ENCODE data around the gene PPP1R12B.
"Not testable (repeated sequence)": the region's sequence is repeated elsewhere in the genome, so short reads cannot be mapped to it uniquely, and the experiment has no call there.

PPP1R12B gene

DNA sequence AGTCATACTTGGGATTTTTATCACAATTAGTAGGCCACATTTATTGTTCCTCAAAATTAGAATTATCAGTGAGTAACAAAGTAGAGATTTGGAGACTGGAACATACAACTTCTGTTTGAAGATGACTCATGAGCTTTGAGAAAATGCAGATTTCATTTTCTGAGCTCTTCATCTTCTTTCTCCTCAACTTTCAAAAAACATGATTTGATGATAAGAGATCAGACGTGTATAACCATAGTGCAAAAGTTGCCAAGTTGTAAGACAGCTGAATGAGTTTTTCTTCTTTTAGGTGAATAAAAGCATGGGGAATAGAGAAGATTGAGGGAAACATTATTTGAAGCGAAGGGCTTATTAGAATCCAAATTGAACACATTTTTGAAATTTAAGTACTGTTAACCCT, 58.4 kb downstream of the PPP1R12B start:
- DNase-seq, result peak in 1 of 14 donors; percentile 35

DNA sequence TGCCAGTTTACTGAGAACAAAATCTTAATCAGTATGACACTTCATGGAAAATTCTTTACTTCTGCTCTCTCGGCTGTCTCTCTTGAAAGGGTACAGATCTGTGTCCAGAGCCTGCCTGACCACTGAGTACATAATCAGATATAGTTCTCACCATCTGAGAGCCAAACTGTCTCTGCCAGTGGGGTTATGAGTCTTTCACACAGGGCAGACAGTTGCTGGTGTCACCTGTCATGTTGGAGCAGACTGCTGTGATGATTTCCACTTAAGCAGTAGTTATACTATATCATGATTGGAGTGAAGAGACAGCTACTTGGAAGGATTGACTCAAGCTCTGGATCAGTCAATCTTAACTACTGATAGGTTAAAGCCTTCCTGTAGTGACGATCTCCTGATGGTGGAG, 58.9 kb downstream of the PPP1R12B start:
- peak in 1 of 14 donors; percentile 50 for DNase-seq

DNA sequence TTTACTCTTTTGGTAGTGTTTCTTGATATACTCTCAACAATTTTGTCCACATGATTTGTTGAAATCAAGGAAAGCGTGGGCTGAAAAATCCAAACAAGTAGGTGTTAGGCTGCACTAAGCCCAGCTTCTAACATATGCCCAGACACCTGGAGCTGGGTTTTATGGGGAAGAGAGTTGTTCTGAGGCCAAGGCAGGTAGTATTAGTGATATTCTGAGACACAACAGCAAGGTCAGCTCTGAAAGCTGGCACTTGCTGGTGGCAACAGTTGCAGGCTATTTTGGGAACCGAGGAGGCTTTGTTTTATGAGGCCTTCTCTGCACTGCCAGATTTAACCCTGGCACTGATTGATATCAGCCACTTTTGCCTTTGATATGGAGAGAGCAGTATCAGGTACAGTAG, 61.8 kb downstream of the PPP1R12B start:
- peak in 1 of 14 donors; percentile 96 for DNase-seq

DNA sequence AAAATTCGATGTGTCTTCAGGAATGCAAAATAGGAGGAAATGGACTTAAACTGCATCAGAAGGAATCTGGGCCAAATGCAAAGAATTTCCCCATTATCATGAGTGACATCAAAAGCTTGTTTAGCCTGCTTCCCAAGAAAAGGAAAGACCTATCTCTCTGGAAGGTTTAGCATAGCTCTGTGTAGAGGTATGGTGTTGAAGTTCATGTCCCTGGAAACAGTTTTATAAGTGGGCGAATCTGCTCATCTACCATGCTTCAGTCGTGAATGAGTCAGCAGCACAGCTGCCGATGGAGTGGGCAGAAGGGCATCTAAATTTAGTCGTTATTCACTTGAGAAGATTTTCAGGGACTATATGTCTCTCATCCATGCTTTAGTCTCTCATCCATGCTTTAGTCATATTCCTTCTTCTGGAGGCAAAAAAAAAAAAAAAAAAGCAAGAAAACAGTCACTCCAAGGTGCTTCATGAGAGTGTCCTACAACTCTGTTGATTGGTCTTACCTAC, 62.4 kb downstream of the PPP1R12B start:
- peak in 1 of 14 donors; percentile 41 for DNase-seq

DNA sequence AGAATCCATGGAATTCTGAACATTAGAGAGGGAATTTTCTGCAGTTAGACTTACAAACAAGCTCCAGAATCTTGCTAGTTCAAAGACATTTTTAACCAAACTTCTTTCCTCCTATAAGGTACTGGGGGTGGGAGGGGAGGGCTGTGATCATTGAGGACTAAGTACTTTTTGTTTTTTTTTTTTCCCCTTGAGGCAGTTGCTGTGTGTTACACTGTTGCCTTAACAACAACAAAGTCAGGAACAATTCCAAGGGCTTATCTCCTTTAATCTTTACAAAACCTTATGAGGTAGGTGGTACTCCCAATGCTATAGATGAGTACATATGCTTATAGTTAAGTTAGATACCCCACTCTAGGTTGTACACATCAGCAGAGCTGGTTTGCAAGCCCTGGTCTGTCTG, 62.9 kb downstream of the PPP1R12B start:
- DNase-seq, result no peak

DNA sequence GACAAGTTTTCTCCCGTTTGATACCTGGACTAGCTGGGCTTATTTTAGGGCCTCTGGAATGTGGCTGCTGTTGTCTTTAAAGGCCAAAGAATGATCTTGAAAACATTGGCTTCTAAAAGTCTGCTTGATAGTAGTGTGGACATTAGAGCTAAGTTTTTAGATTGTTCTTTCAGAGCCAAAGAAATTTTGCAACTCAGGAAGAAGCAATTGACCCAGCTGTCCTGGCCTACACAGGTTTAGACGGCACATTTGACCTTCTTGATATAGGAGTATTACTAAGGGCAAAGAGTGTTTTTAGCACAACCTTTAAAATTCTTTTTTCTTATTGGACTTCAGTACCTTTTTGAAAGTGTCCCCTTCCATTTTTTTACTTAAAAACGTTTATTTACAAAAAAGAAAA, 63.9 kb downstream of the PPP1R12B start:
- DNase-seq, result not testable (repeated sequence)

DNA sequence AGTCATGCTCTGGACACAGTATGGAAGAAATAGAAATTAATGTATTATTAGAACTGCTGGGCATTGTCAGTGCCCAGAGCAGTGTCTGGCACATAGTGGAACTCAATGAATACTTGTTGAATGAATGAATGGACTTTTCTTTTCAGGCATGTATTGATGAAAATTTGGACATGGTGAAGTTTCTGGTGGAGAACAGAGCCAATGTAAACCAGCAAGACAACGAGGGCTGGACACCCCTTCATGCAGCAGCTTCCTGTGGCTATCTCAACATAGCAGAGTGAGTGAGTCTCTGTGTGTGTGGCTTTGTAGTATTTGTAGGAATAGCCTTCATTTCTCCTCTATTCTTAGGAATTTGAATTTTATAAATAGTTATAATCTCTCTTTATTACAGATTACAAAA, 68.1 kb downstream of the PPP1R12B start:
- no peak for DNase-seq

DNA sequence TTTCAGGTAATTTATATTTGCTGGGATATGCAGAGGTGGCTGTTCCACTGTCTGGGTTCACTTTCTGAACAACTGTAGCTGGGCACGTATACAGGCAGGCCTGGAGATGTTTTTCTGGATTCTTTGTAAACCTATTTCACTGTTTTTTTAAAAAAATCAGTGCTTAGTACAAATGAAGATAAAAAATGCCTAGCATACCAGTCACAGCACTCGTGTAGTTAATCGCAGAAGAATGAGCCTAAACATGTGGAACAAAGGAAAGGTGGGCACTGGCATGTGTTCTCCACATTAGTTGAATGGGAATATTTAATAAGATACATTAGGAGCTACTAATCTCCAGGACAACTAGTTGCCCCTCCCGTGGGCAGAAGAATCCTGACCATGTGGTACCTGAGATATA, 68.6 kb downstream of the PPP1R12B start:
- DNase-seq, result not testable (repeated sequence)

DNA sequence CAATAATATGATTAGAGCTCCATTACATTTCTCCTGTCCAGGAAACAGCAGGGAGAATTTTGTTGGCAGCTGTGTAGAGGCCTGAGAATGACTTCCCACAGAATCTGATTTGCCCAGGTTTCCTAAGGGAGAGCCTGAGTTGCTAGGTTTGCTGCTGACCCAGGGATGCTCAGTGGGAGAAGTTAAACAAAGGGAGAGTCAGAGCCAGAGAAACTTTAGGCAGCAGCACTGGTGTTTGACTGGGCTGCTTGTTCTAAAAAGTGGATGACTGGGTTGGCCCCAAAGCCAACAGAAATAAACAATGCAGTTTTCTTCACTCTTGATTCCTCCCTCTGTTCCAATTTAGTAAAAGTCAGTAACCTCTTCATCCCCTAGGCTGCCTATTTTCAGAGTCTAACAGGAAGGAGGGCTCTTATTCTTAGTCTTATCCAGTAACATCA, 69.3 kb downstream of the PPP1R12B start:
- DNase-seq, result peak in 4 of 14 donors; percentile 20 to 43 (median 35)

DNA sequence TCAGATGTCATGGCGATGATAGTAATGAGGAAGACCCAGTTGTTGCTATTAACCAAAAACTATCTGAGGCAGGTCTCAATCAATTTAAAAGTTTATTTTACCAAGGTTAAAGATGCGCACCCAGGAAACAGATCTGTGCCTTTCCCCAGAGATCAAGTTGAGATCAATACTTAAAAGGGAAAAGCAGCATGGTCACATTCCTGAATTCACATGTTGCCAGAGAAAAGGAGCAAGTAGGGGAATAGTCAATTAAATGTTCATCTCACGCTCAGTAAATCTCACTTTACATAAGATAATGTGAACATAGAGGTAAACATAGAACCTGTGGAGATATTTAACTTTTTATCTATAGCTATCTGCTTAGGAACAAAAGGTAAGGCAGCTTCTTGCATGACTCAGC, 71.2 kb downstream of the PPP1R12B start:
- not testable (repeated sequence) for DNase-seq

DNA sequence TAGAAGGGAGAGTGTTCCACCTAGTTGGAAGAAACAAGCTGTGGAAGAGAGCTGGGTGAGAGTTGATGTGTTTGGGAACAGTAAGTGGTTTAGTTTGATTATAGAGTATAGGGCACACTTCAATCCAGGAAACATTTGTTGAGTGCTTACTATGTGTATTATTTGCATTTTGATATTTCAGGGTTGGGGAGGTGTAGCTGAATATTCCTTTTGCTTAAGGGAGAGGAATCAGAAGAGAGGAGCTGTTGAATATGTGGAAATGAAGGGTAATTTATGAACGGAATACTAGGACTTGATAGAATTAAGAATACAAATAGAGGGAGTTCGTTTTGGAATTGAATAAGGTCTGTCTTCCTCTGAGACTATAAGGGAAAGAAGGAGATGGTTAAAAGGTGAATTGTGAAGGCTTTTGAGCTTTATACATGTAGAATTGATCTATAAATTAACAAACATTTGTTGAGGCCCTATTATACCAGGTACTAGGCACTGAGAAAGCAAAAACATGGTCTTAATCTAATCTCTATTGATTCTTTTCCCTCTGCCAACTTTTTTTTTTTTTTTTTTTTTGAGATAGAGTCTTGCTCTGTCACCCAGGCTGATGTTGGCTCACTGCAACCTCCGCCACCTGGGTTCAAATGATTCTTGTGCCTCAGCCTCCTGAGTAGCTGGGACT, 72.1 kb downstream of the PPP1R12B start:
- not testable (repeated sequence) for DNase-seq

DNA sequence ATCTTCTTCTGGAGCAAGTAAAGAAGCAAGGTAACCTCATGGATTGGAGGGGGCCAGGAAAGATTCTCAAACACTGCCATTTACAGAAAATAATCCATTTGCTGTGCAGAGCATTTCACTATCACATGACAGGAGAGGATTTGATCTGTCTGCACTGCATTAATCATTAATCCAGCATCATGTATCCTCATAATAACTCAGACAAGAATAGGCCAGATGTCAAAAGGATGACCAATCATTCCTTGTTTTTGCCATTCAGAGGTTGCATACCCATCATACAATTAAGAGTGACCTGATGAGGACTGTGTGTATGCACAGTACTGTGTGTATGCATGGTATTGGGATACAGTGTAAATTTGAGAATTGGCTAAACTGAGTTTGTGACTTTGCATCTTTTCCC, 74.2 kb downstream of the PPP1R12B start:
- DNase-seq, result not testable (repeated sequence)

DNA sequence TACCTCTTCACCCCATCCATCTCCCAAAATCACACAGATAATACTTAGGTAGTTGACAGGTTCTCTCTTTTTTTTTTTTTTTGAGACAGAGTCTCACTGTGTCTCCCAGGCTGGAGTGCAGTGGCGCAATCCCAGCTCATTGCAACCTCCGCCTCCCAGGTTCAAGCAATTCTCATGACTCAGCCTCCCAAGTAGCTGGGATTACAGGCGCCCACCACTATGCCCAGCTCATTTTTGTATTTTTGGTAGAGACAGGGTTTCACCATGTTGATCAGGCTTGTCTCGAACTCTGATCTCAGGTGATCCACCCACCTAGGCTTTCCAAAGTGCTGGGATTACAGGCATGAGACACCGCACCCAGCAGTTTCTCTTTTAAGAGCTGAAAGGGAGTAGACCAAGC, 75.8 kb downstream of the PPP1R12B start:
- DNase-seq, result not testable (repeated sequence)

DNA sequence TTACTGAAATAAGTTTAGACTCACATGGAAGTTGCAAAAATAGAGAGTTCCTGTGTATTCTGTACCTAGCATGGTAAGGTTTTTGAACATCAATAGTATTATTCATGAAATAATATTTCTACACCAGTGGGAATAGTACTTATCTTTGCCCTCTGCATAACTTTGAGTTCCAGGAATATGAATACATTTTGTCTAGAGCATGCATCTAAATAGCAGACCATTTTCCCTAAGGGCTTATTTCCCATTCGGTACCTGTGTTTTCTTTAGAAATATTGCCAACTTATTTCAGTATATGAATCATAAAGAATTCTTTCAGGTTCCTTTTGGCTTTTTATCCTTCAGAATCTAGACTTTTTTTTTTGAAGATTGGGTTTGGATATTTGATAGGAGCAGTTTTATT, 81.6 kb downstream of the PPP1R12B start:
- DNase-seq, result not testable (repeated sequence)

DNA sequence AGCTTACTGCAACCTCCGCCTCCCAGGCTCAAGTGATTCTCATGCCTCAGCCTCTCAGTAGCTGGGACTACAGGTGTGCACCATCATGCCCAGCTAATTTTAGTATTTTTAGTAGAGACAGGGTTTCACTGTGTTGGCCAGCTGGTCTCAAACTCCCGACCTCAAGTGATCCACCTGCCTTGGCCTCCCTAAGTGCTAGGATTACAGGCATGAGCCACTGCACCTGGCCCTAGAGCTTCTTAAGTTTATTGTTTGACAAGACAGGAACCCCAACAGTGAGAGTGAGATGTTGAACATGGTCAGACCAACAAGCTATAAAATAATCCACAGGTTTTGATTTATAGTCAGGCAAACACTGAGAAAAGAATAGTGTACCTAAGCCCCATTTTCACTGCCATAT, 83.8 kb downstream of the PPP1R12B start:
- not testable (repeated sequence) for DNase-seq

DNA sequence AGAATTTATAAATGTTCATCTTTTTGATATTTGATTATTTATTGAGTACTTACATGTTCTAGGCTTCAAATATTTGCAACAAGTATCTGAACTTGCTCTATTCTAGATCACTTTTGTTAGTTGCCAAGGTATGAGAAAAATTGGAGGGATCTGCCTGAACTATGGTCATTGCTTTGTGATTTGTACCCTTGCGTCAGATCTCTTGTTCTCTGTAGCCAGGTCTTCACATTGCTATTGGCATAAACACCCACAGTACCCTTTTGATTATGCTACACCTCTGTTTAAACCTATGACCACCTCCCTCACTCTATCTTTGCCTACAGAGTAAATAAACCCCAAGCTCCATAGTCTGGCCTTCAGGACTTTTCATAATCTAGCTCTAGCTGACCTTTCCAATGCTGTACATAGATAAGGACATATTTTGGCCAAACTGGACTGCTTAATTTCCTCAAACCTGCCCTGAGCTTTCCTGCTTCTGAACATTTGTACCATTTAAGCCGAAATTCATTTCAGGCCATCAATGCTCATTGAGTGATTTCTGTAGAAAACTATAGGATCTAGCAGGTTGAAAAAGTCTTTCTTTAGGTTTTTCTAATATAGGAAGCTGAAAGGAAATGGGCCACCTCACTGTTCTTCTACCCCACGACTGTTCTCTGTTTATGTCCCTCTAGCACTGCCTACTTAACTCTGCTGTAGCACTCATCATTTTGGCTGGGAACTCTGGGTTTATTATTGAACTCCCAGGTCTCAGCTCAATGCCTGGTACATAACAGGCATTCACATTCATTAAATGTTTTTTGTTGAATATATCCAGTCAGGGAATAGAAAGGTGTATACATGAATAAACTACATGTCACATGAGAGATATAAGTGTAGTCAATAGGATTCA, 84.9 kb downstream of the PPP1R12B start:
- no peak for DNase-seq

DNA sequence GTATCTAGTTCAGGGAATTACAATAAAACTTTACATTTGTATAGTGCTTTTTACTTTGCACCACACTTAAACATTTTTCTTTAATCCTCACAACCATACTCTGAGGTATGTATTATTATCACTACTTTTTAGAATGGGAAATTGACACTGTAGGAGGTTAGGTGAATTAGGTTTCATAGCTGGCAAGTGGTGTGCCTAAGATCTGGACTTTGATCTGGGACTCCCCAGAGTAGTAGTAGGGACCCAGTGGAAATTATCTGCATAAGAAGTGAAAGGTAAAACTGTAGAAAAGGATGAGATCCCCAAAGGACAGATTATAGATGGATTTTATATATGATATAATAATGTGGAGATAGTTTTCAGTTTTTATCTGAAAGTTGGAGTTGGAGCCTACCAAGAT, 85.6 kb downstream of the PPP1R12B start:
- no peak for DNase-seq

DNA sequence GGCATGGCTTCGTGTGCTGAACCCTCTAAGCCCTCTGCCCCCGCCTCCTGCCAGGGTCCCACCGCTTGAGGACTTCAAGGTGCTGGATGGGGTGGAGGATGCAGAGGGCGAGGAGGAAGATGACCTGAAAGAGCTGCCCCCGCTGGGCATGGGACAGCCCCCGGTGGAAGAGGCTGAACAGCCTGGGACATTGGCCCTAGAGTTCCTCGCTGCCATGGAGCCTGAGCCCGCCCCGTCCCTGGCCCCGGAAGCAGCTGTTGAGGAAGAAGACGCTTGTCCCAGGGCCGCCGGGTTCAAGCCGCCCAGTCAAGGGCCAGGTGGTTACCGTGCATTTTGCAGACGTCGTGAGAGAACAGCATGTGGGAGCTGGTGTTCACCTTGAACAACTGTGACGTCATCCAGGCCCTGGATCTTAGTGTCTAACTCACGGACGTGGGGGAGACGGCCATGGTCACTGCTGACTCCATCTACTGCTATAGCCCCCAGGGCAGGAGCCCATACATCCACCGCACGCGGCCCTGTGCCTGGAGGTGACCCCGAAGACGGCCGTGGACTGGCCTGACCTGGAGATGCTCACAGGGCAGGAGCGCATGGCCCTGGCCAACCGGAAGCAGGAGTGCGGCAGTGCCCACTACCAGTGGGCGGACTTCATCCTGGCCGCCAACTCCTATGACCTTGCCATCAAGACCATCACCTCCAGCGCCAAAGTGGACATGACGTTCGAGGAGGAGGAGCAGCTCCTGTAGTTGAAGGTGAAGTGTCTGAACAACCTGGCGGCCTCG, 90.1 kb downstream of the PPP1R12B start:
- DNase-seq, result no peak

DNA sequence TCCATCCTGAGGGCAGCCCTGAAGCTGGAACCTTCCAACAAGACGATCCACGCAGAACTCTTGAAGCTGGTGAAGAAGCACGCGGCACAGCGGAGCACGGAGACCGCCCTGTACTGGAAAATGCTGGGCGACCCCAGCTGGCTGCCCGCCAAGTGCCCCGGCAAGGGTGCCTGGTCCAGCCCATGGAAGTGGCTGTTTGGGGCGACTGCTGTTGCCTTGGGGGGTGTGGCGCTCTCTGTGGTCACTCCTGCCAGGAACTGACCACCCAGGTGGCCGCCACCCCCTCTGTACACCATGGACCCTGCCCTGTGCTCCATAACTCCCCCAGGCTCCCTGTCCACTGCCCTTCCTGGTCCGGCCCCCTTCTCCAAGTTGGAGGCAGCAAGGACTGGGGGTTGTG, 90.8 kb downstream of the PPP1R12B start:
- DNase-seq, result no peak

DNA sequence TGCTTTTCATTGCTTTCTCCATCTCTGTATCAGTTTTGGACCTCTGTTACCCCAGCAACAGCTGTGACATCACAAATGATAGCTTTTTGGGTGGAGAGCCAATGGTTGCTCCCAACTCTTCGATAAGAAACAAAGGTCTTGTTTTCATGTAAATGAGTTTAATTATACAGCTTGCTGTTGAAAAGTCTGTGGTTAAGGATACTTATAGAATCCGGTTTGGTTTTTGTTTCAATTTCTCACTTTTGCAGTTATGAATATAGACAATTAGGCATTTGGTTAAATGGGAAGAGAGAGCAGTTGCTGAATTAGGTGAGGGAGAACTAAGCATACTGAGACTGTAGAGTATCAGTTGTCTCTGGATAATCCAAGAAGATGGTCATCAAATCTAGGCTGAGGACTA, 99.6 kb downstream of the PPP1R12B start:
- not testable (repeated sequence) for DNase-seq

DNA sequence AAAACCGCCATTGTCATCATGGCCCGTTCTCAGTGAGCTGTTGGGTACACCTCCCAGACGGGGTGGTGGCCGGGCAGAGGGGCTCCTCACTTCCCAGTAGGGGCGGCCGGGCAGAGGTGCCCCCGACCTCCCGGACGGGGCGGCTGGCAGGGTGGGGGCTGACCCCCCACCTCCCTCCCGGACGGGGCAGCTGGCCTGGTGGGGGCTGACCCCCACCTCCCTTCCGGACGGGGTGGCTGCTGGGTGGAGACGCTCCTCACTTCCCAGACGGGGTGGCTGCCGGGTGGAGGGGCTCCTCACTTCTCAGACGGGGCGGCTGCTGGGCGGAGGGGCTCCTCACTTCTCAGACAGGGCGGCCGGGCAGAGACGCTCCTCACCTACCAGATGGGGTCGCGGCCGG, 103.1 kb downstream of the PPP1R12B start:
- not testable (repeated sequence) for DNase-seq

DNA sequence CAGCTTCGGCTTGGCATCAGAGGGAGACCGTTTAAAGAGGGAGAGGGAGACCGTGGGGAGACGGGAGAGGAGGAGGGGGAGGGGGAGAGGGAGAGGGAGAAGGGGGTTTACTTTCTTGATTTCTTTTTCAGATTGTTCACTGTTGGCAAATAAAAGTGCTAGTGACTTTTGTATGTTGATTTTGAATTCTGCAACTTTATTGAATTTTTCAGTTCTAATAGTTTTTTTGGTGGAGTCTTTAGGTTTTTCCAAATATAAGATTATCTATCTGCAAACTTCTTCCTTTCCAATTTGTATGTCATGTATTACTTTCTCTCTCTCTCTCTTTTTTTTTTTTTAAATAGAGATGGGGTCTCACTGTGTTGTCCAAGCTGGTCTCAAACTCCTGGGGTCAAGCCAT, 104.0 kb downstream of the PPP1R12B start:
- DNase-seq, result no peak
